ENCODE measurements around the gene BRD1. TPM values are rescaled to one million over a fixed set of nuclear protein-coding genes. Genes with fewer than 3 reads are reported as not detected.

BRD1 gene
- total and polyA plus RNA-seq, 2 experiments from 2014 or later = 25.0 to 25.9 TPM

DNA sequence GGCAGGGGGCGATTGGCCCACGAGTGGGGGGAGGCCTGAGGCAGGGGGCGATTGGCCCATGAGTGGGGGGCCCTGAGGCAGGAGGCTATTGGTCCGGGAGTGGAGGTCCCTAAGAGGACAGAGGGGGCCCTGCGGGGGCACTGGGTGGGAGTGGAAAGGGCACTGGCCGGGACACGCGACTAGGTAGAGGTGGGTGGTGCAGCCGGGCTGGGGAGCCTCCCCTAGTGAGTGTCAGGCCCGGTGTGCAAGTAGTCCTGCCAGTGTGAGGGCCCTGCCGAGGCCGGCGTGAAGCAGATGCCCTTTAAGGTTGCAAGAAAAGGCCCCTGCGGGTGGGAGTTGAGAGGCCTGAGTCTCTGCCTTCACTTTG lies 909 bp upstream of the BRD1 start:
- Histone ChIP-seq H3K9me3 (ENCODE audit: low read depth) (no peaks in the 10 kb centered on the region), H3K36me3 (replicated peaks; ENCODE audit: insufficient read depth, low read depth) (no peaks in the 10 kb centered on the region), H3K9me2 (replicated peaks; ENCODE audit: insufficient read depth) (no peaks in the 10 kb centered on the region), H3K4me3 (no peak overlapping the region), H3K27ac (no peak overlapping the region), H3K79me2 (peaks cover 38% of the 10 kb centered on the region), H3K27me3 (no peaks in the 10 kb centered on the region), H3K4me1 (ENCODE audit: insufficient read depth) (peaks cover 22% of the 10 kb centered on the region), H4K20me1 (ENCODE audit: insufficient read depth, poor library complexity, severe bottlenecking) (peaks cover 33% of the 10 kb centered on the region), H3K4me2 (no peak overlapping the region), H2AFZ (no peak overlapping the region)
- WGBS (ENCODE audit: low lambda C conversion rate, missing lambda C conversion rate) = 97% methylated on average over 7 of the region's 14 CpGs
- TF ChIP-seq, protein P1, sequence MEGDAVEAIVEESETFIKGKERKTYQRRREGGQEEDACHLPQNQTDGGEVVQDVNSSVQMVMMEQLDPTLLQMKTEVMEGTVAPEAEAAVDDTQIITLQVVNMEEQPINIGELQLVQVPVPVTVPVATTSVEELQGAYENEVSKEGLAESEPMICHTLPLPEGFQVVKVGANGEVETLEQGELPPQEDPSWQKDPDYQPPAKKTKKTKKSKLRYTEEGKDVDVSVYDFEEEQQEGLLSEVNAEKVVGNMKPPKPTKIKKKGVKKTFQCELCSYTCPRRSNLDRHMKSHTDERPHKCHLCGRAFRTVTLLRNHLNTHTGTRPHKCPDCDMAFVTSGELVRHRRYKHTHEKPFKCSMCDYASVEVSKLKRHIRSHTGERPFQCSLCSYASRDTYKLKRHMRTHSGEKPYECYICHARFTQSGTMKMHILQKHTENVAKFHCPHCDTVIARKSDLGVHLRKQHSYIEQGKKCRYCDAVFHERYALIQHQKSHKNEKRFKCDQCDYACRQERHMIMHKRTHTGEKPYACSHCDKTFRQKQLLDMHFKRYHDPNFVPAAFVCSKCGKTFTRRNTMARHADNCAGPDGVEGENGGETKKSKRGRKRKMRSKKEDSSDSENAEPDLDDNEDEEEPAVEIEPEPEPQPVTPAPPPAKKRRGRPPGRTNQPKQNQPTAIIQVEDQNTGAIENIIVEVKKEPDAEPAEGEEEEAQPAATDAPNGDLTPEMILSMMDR (IDR thresholded peaks at IDR 0.05; ENCODE audit: poor library complexity) = no peak
- no peak for TF ChIP-seq EZH2phosphoT487 (IDR thresholded peaks at IDR 0.05; ENCODE audit: low read depth, severe bottlenecking, unreplicated experiment)
- TF ChIP-seq EZH2 (IDR thresholded peaks at IDR 0.05; ENCODE audit: borderline replicate concordance) = no peak
- DNase-seq (ENCODE audit: low spot score) = no peak

DNA sequence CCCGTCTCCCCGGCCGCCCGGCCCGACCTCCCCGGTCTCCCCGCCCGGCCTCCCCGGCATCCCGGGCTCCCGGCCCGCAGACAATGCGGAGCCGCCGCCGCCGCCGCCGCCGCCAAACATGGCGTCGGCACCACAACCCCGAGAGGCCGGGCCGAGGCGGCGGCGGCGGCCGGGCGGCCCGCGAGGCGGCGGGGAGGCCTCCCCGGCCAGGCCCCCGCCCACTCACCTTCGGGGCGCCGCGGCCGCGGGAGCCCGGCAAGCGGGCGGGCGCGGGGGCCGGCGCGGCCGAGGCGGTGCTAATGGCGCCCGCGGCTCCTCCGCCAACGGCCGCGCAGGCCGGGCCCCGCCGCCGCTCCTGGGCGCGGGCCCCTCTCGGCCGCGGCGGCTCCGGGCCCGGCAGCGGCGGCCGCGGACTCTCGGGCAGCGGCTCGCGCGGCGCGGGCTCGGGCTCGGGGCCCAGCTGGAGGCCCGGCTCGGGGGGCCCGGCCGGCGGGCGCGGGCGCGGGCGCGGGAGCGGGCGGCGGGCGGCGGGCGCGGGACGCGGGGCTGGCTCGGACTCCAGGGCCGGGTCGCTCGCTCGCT lies 311 bp downstream of the BRD1 start:
- H3K27me3 ChIP-seq = no peaks in the 10 kb centered on the region
- peaks cover 50% of the 10 kb centered on the region for H3K79me2 ChIP-seq
- peak overlapping the region; percentile 96 for H3K4me3 ChIP-seq
- no peaks in the 10 kb centered on the region for H3K9me2 ChIP-seq (replicated peaks; ENCODE audit: insufficient read depth)
- H3K4me1 ChIP-seq (ENCODE audit: insufficient read depth) = peaks cover 22% of the 10 kb centered on the region
- peak; percentile 52 for DNase-seq (ENCODE audit: low spot score)
- WGBS (ENCODE audit: low lambda C conversion rate, missing lambda C conversion rate) = 2% methylated on average over 35 of the region's 110 CpGs
- H3K27ac ChIP-seq = peak overlapping the region; percentile 95
- H3K4me2 ChIP-seq = peak overlapping the region; percentile 100
- no peaks in the 10 kb centered on the region for H3K36me3 ChIP-seq (replicated peaks; ENCODE audit: insufficient read depth, low read depth)
- H4K20me1 ChIP-seq (ENCODE audit: insufficient read depth, poor library complexity, severe bottlenecking) = peaks cover 46% of the 10 kb centered on the region
- H3K9me3 ChIP-seq (ENCODE audit: low read depth) = no peaks in the 10 kb centered on the region
- TF ChIP-seq, protein P1 (IDR thresholded peaks at IDR 0.05; ENCODE audit: poor library complexity) = no peak
- TF ChIP-seq EZH2 (IDR thresholded peaks at IDR 0.05; ENCODE audit: borderline replicate concordance) (no peak), EZH2phosphoT487 (IDR thresholded peaks at IDR 0.05; ENCODE audit: low read depth, severe bottlenecking, unreplicated experiment) (no peak)
- peak overlapping the region; percentile 33 for H2AFZ ChIP-seq

DNA sequence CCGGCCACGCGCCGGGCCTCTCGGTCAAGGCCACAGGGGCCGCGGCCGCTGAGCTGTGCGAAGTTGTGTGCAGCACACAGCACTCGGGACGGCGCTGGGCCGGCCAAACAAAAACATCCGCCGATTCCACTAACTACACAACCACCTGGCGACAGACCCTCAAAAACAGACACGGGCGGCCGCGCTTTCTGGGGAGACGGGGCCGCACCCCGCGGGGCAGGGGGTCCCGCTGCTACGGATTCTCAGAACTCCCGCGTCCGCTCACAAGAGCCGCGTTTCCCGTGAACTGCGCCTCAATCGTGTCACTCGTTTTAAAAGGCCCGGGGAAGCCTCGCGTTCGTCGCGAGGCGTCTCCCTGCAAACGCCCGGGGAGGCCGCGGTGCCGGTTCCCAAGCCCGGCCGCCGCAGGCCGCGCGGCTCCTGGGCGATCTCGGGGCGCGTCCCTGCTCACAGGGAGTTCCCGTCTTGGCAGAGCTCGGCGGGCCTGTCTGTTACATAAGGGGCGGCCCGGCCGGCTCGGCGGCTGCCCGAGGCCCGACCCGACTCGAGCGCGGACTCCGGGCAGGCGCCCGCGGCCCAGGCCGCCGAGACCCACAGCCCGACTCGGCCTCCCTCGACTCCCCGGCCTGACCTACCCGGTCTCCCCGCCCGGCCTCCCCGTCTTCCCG lies 936 bp downstream of the BRD1 start:
- DNase-seq (ENCODE audit: low spot score) = peak; percentile 68
- TF ChIP-seq EZH2 (IDR thresholded peaks at IDR 0.05; ENCODE audit: borderline replicate concordance) (no peak), EZH2phosphoT487 (IDR thresholded peaks at IDR 0.05; ENCODE audit: low read depth, severe bottlenecking, unreplicated experiment) (no peak)
- TF ChIP-seq, protein P1 (IDR thresholded peaks at IDR 0.05; ENCODE audit: poor library complexity) = no peak
- Histone ChIP-seq H3K27ac (peak overlapping the region; percentile 95), H4K20me1 (ENCODE audit: insufficient read depth, poor library complexity, severe bottlenecking) (peaks cover 52% of the 10 kb centered on the region), H2AFZ (peak overlapping the region; percentile 33), H3K9me3 (ENCODE audit: low read depth) (no peaks in the 10 kb centered on the region), H3K4me1 (ENCODE audit: insufficient read depth) (peaks cover 22% of the 10 kb centered on the region), H3K4me2 (peak overlapping the region; percentile 100), H3K9me2 (replicated peaks; ENCODE audit: insufficient read depth) (no peaks in the 10 kb centered on the region), H3K4me3 (peak overlapping the region; percentile 96), H3K36me3 (replicated peaks; ENCODE audit: insufficient read depth, low read depth) (no peaks in the 10 kb centered on the region), H3K27me3 (no peaks in the 10 kb centered on the region), H3K79me2 (peaks cover 57% of the 10 kb centered on the region)
- WGBS (ENCODE audit: low lambda C conversion rate, missing lambda C conversion rate) = 3% methylated on average over 65 of the region's 86 CpGs
